H7 (cell line): ENCODE data around the gene C8G. TPM values are rescaled to one million over a fixed set of nuclear protein-coding genes. Genes with fewer than 3 reads are reported as not detected.

Experiments
- DNase-seq: peaks from one replicate; pipeline ENCODE4 v3.0.0; 2012
- H3K27me3 ChIP-seq: 2 replicates; pipeline ENCODE4 v1.6.0; 2011; ENCODE audit warnings: mild to moderate bottlenecking, low read length; ENCODE audit not compliant: control insufficient read depth, insufficient read depth
- H3K36me3 ChIP-seq: replicated peaks from 2 replicates; pipeline ENCODE4 v1.5.1; 2011; ENCODE audit warnings: low read length; ENCODE audit not compliant: control insufficient read depth, insufficient read depth
- H3K4me3 ChIP-seq: 2 replicates; pipeline ENCODE4 v1.5.1; 2011; ENCODE audit warnings: low read depth, mild to moderate bottlenecking, control low read depth, low read length, moderate library complexity; ENCODE audit not compliant: insufficient read depth
- total RNA-seq: library from RNA; depleted of rRNA; stranded (reverse); fragments of >200 nt; shearing (Covaris generic); gene quantifications from 2 replicates; pipeline ENCODE4 v1.2.3, GENCODE V29; 2014

Gene C8G
- total RNA-seq, 1 experiment from 2014 or later, result not detected

DNA sequence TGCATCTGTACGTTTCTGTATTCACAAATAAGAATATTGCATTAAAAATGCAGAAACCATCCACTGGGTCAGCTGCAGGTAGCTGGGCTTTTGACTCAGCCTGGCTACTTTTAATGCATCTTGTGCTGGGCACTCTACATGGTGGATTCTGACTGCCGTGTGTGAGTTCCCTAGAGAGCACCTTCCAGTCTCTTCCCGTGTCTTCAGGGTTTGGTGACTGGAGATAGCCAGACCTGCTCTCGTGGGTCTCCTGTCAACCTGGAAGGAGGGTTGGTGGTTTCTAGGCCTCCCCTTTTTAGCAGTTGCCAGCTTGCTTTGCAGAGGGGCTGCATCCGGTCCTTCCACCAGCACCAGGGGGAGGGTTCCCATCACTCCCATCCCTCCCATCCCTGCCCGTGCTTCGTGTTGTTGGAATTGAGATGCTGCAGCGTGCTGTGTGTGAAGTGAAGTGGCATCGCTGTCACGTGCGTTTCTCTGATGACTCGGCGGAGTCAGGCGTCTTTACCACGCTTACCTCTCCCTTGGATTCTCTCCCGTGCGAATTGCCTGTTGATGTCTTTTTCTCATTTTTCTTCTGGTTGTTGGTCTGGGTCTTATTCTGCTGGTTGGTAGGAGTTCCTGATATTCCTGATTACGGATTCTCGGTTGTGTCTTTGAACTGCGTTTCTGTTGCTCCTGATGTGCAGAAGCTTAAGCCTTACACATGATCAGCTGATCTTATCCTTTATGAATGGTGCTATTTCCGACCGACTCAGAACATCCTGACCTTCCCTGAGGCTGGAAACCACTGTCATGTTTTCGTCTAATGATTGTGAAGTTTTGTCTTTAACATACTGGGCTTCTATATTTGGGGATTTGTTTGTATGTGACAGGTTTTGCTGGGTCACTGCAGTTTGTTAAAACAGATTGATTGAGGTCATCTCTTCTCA lies 17.4 kb upstream of the C8G start:
- DNase-seq, result no peak

DNA sequence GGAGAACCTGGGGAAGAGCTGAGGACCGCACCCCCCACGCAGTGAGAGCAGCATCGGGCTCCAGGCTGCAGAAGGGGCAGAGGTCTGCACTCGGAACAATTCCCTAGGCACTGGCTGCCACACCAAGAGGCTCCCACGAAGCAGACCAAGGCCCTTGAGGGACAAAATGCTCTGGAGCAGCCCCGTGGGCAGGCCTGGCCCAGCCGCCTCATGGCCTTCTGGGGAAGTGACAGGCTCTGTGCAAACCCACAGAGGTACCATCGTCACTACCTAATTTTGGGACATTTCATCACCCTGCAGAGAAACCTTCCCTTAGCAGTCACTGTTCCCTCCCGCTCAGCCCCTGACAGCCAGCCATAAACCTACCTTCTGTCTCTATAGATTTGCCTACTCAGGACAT lies 16.5 kb upstream of the C8G start:
- Histone ChIP-seq H3K4me3 (no peak overlapping the region), H3K36me3 (peaks cover 12% of the 10 kb centered on the region), H3K27me3 (no peaks in the 10 kb centered on the region)
- no peak for DNase-seq

More for the DNA sequence above, 17.4 kb upstream of the C8G start:
- Histone ChIP-seq H3K4me3 (no peak overlapping the region), H3K27me3 (no peaks in the 10 kb centered on the region), H3K36me3 (peaks cover 15% of the 10 kb centered on the region)

DNA sequence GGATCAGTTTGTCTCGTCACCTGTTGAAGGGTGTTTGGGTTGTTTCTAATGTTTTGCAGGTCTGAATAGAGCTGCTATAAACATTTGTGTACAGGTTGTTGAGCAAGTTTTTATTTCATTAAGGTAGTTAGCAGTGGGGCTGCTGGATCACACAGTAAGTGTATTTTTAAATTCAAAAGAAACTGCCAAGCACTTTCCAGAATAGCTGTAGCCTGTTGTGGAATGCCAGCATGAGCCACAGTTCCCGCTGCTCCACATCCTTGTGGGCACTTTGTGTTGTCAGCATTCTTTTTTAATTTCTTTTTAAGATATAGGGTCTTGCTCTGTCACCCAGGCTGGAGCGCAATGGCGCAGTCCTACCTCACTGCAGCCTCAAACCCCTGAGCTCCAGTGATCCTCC lies 15.0 kb upstream of the C8G start:
- H3K36me3 ChIP-seq, result peaks cover 8% of the 10 kb centered on the region
- DNase-seq, result no peak

DNA sequence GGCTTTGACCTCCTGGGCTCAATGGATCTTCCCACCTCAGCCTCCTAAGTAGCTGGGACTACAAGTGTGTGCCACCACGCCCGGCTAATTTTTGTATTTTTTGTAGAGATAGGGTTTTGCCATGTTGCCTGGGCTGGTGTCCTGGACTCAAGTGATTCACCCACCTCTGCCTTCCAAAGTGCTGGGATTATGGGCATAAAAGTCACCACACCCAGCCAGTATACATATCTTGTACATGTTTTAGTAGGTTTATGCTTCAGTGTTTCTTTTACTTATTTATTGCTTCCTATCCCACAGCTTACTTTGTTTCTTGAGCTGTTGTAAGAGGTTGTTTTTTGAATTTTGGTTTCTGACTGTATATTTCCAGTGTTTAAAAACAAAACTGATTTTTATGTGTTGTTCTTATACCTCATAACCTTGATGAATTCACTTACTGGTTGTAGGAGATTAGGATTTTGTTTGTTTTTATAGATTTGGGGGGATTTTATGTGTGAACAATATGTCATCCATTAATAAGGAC lies 13.4 kb upstream of the C8G start:
- no peak overlapping the region for H3K4me3 ChIP-seq
- peaks cover 5% of the 10 kb centered on the region for H3K36me3 ChIP-seq
- no peak for DNase-seq
- H3K27me3 ChIP-seq, result no peaks in the 10 kb centered on the region

More for the DNA sequence above, 15.0 kb upstream of the C8G start:
- H3K27me3 ChIP-seq, result no peaks in the 10 kb centered on the region
- H3K4me3 ChIP-seq, result no peak overlapping the region

DNA sequence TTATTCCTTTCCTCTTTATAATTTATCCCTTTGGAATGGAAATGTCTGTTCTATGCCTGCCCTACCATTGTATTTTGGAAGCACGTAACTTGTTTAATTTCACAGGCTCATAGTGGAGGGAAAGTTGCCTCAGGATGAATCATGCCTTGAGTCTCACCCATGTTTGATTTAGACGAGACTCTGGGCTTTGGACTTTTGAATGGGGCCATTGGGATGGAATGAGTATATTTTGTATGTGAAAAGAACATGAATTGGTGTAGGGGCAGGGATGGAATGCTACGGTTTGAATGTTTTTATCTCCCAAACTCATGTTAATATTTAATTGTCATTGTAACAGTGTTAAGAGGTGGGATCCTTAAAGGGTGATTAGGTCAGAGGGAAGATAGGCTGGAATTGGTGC lies 10.8 kb upstream of the C8G start:
- no peak for DNase-seq
- Histone ChIP-seq H3K4me3 (no peak overlapping the region), H3K36me3 (no peaks in the 10 kb centered on the region; the same call in none of the 2 replicates), H3K27me3 (no peaks in the 10 kb centered on the region)

DNA sequence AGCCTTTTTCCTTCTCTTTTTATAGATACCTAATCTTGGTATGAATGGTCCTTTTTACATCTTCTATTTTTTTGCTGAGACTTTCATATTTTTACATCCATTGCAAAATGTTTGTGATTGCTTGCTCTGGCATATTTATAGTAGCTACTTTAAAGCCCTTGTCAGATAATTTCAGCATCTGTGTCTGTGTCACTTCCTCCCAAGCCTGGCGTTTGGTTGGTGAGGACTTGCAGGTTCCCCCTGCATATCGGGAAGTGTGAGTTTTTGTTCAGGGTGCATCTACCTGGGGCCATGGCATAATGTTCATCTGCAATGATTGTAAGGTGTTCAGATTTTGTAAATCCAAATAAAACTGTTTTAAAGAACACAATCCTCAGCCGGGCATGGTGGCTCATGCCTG lies 9.4 kb upstream of the C8G start:
- Histone ChIP-seq H3K36me3 (peaks cover 2% of the 10 kb centered on the region), H3K4me3 (no peak overlapping the region), H3K27me3 (no peaks in the 10 kb centered on the region)
- no peak for DNase-seq

DNA sequence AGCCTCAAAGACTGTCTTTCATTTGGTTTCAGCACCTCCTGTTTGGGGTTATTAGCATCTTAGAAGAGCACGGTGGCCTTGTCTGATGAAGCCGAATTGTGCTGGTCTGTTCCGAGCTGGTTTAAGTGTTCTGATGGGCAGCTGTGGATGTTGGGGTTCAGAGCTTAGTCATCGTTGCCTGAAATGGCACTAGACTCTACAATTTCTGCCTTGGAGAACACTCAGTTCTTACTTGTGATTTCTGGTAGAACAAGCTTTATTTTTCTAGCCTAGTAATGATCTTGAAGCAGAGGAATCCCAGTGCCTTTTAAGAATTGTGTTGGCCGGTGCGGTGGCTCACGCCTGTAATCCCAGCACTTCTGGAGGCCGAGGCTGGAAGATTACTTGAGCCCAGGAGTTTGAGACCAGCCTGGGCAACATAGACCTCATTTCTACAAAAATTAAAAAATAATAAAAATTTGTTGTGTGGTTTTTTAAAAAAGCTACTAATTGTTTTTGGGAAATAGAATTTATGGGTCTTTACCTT lies 8.3 kb upstream of the C8G start:
- DNase-seq, result no peak
- no peak overlapping the region for H3K4me3 ChIP-seq
- H3K36me3 ChIP-seq, result peaks cover 4% of the 10 kb centered on the region
- H3K27me3 ChIP-seq, result no peaks in the 10 kb centered on the region

DNA sequence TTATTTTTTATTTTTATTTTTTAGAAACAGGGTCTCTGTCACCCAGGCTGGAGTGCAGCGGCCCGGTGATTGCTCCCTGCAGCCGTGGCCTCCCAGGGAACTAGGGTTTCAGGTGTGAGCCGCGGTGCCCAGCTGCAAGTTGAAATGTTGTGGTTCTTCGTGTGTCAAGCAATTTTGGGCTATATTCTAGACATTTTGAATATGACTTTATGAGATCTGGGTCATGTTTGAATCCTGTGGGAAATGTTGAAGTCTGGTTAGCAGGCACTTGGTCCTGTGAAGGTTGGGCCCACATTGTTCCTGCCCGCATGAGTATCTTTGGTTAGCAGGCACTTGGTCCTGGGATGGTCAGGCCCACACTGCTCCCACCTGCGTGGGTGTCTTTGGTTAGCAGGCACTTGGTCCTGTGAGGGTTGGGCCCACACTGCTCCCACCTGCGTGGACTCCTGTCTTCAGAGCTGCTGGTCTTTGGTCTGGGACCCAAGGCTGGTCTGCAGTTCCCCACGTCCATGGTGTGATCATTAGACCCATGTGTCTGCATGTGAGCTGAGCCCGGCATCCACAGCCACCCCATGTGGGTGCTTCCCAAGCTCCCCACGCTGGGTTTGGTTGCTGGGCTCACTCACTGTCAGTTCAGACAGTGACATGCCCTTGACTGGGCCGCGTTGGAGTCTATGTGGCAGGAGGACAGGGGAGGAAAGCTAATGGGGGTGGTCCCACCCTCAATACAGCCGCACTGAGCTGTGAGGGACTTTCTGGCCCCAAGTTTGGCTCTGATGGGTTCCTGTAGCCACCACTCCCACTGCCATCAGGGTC lies 7.6 kb upstream of the C8G start:
- Histone ChIP-seq H3K36me3 (peaks cover 5% of the 10 kb centered on the region), H3K27me3 (no peaks in the 10 kb centered on the region), H3K4me3 (no peak overlapping the region)
- DNase-seq, result no peak

DNA sequence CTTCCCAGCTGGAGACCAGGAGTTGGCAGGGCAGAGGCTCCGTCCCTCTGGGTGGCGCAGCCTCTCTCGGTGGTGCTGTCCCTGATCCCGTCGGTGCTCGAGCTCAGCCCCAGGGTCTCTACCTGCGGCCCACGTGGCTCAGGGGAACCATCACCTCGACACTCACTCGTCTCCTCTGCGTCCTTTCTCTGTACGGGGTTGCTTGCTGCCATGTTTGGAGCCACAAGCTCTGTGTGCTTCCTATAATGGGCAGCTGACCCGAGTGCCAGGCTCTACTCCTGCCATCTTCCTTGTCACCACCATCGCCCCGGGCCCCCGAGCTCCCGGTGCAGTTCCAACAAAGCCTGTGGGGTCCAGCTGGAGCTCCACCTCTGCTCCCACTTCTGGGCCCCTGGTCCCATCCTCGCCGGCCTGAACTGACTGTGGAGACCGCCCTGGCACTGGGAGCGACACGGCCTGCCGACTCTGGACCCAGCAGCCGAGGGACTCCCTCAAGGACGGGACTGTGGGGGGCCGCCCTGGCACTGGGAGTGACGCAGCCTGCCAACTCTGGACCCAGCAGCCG lies 5.5 kb upstream of the C8G start:
- Histone ChIP-seq H3K4me3 (no peak overlapping the region), H3K36me3 (peaks cover 5% of the 10 kb centered on the region), H3K27me3 (no peaks in the 10 kb centered on the region)
- no peak for DNase-seq

DNA sequence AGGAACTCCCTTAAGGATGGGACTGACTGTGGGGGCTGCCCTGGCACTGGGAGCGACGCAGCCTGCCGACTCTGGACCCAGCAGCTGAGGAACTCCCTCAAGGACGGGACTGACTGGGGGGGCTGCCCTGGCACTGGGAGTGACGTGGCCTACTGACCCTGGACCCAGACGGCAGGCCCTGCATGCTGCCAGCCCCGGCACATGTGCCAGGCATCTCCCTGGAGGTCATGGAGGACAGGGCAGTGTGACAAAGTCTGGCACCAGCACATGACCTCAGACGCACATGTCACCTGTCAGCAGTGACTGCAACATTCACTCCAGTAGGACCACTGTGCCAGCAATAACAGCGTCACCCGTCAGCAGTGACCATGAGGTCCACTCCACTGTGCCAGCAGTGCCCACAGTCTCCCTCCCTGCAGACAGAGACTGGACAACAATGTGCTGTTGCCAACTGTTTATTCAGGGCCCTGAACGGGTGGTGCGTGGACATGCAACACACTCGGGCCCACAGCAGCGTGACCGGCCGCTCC lies 5.0 kb upstream of the C8G start:
- no peak overlapping the region for H3K4me3 ChIP-seq
- H3K36me3 ChIP-seq, result peaks cover 5% of the 10 kb centered on the region
- no peaks in the 10 kb centered on the region for H3K27me3 ChIP-seq
- no peak for DNase-seq

DNA sequence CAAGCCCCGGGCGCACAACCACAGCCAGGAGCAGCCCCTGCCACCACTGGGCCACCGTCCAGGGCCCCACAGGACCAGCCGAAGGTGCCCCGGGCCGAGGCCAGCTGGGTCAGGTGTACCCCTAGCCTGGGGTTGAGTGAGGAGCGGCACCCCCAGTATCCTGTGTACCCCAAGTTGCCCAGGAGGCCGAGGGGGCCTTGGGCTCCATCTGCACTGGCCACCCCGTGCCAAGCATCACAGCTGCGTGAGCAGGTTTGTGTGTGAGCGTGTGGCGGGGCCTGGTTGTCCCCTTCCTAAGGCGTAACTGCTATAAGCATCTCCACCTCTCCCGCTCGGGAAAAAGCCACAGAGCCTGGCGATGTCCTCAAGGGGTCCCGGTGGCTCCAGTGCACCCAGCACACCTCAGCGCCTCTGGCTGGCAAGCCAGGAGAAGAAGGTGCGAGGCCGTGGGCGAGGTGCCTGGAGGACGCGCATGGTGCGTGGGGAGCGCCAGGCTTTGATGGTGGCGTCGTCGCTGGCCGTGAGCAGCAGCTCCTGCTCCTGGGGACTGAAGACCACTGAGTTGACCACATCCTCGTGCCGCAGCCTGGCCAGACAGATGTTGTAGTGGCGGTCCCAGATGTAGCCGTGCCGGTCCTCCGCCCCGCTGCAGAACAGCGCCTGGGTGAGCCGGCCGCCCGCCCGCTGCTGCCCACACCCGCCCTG lies 4.4 kb upstream of the C8G start:
- Histone ChIP-seq H3K27me3 (no peaks in the 10 kb centered on the region), H3K36me3 (peaks cover 5% of the 10 kb centered on the region), H3K4me3 (no peak overlapping the region)
- no peak for DNase-seq

DNA sequence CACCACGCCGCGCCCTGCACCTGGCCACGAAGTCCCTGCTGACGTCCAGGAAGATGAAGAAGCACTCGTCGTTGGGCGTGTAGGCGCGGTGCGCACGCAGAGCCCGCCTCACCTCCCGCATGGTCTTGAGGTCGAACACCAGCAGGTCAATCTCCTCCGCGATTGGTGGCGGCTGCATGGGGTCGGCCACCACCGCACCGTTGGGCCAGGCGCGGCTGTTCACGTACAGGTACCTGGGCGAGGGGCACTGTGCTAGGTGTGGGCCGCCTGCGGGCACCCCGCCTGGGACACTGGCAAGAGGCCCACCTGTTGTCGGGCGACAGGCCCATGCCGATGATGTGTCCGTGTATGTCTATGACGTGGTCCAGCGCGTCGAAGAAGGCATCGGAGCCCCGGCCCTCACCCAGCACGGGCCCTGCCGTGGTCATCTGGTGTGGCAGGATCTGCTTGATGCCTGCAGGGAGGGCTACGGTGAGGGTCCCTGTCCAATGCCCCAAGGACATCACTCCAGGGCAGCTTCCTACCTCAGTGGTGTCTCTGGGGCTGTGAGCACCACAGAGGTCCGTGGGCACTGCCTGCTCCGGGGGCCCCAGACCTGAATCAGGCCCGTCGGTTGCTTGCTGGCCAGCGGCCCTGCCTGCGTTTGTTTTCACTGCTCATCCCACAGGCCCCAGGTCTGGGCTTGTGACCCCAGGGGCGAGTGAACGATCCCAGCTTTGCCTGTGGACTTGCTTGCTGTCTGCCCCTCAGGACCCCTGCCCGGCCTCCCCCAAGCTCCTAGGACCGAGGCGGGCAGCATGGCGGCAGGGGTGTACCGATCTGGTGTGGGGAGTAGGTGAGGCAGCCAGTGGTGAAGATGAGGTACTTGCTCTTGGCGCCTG lies 3.6 kb upstream of the C8G start:
- DNase-seq, result peak; percentile 50
- Histone ChIP-seq H3K36me3 (peaks cover 5% of the 10 kb centered on the region), H3K27me3 (no peaks in the 10 kb centered on the region), H3K4me3 (no peak overlapping the region)
